ENCODE data around the gene SETBP1.

The SETBP1 gene

GRCh38 chr18:44685296-44685695 is 4.6 kb downstream of the SETBP1 start:
- no peak for DNase-seq (ENCODE audit: low read depth)
- no peak overlapping the region for H3K4me3 ChIP-seq (ENCODE audit: low read length)
- TF ChIP-seq, protein P1, sequence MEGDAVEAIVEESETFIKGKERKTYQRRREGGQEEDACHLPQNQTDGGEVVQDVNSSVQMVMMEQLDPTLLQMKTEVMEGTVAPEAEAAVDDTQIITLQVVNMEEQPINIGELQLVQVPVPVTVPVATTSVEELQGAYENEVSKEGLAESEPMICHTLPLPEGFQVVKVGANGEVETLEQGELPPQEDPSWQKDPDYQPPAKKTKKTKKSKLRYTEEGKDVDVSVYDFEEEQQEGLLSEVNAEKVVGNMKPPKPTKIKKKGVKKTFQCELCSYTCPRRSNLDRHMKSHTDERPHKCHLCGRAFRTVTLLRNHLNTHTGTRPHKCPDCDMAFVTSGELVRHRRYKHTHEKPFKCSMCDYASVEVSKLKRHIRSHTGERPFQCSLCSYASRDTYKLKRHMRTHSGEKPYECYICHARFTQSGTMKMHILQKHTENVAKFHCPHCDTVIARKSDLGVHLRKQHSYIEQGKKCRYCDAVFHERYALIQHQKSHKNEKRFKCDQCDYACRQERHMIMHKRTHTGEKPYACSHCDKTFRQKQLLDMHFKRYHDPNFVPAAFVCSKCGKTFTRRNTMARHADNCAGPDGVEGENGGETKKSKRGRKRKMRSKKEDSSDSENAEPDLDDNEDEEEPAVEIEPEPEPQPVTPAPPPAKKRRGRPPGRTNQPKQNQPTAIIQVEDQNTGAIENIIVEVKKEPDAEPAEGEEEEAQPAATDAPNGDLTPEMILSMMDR (conservative IDR thresholded peaks at IDR 0.05; ENCODE audit: low read depth, low read length): no peak

DNA sequence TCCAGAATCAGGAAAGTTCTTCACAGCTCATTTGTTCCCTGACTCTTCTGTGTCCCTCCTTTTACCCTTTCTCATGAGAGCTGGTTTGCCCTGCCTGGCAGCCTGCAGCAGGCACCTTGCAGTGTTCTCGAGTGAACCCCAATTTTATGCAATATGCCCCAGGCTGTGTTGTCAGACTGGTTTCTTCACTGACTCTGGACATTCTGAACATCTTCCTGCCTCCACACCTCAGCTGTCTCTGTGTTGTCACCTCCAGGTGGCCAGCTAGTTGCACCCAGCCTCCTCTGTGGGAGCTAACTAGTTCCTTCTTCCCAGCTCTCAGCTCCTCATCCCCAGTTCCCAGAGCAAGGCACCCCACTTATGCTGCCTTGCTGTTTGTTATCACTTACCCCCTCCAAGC is 5.5 kb downstream of the SETBP1 start:
- no peak overlapping the region for H3K4me3 ChIP-seq (ENCODE audit: low read length)
- TF ChIP-seq, protein P1 (conservative IDR thresholded peaks at IDR 0.05; ENCODE audit: low read depth, low read length): no peak
- no peak for DNase-seq (ENCODE audit: low read depth)

DNA sequence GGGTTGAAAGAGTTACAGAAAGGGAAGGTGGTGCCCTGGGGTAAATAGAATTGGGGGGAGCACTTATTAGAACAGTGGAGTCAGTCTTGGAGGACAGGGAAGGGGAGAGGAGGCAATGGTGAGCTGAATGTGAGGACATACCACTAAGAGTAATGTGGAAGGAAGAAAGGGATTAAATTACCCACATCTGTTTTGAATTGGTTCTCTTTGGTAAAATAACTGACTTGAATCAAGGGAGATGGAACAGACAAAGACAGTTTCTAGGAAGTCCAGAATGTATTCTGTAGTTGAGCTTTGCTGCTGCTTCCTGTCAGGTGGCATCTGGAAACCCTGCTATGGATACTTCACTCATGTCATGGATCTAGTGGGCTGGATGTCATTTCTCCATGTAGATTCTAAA is 6.7 kb downstream of the SETBP1 start:
- no peak for DNase-seq (ENCODE audit: low read depth)
- TF ChIP-seq, protein P1 (conservative IDR thresholded peaks at IDR 0.05; ENCODE audit: low read depth, low read length): no peak
- no peak overlapping the region for H3K4me3 ChIP-seq (ENCODE audit: low read length)

GRCh38 chr18:44689736-44690135 is 9.0 kb downstream of the SETBP1 start:
- DNase-seq (ENCODE audit: low read depth): no peak
- no peak overlapping the region for H3K4me3 ChIP-seq (ENCODE audit: low read length)
- TF ChIP-seq, protein P1 (conservative IDR thresholded peaks at IDR 0.05; ENCODE audit: low read depth, low read length): no peak

GRCh38 chr18:44691148-44691925 is 10.6 kb downstream of the SETBP1 start:
- TF ChIP-seq, protein P1 (conservative IDR thresholded peaks at IDR 0.05; ENCODE audit: low read depth, low read length): no peak
- no peak for DNase-seq (ENCODE audit: low read depth)
- no peak overlapping the region for H3K4me3 ChIP-seq (ENCODE audit: low read length)

GRCh38 chr18:44693030-44693784 is 12.5 kb downstream of the SETBP1 start:
- no peak overlapping the region for H3K4me3 ChIP-seq (ENCODE audit: low read length)
- DNase-seq (ENCODE audit: low read depth): no peak
- TF ChIP-seq, protein P1 (conservative IDR thresholded peaks at IDR 0.05; ENCODE audit: low read depth, low read length): no peak

Measured in retinal pigment epithelial cell (primary cell).